ENCODE results near the gene FARS2. TPM values are rescaled to one million over a fixed set of nuclear protein-coding genes. Genes with fewer than 3 reads are reported as not detected.

FARS2 gene
- total and polyA plus RNA-seq, 2 of the 13 experiments (the other 11 are each of a cell fraction or from before 2014, with no cell fraction given): 15.4 to 26.0 TPM

DNA sequence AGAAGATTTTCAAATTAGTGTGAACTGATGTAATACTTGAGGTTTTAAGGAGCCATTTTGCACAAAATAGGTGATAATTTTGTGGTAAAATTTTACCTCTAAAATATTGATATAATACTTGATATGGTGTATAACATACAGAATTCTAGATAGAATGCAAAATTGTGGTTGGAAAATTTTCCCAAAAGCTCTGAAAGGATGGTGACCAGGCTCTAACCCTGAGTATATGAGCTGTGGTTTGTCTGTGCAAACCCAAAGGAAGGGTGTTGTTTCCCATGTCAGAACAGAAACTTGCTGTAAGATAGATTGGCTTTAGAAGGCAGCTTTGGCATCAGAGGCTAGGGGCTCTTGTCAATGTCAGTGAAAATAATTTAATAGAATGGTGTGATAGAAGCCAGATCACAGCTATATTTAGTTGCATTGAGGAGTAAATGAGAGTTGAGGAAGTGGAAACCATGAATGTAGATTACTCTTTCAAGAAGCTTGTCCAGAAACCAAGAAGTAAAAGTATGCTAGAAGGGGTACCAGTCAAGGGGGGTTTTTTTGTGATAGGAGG is 257.7 kb downstream of the FARS2 start:
- Histone ChIP-seq H3K27ac (ENCODE audit: extremely low read length, insufficient read depth, low read length) (no peak overlapping the region), H3K9me3 (ENCODE audit: low read length) (no peaks in the 10 kb centered on the region), H3K4me2 (ENCODE audit: low read depth, low read length) (no peak overlapping the region), H3K79me2 (ENCODE audit: insufficient read depth, low read length) (no peaks in the 10 kb centered on the region), H3K9ac (ENCODE audit: insufficient read depth, low read depth, low read length) (no peak overlapping the region), H3K36me3 (replicated peaks in 1 of 2; ENCODE audit: control insufficient read depth in 1 of 2, insufficient read depth in 2 of 2, low read length in 2 of 2) (no peaks in the 10 kb centered on the region), H2AFZ (ENCODE audit: low read length) (no peak overlapping the region), H3K27me3 (ENCODE audit: control insufficient read depth in 1 of 2, insufficient read depth in 2 of 2, low read length in 2 of 2) (no peaks in the 10 kb centered on the region), H3K4me1 (ENCODE audit: insufficient read depth, low read length) (no peaks in the 10 kb centered on the region), H4K20me1 (ENCODE audit: insufficient read depth, low read length) (no peaks in the 10 kb centered on the region), H3K4me3 (replicated peaks in 1 of 3; ENCODE audit: insufficient read depth in 1 of 3, low read depth in 2 of 3, low read length in 3 of 3) (no peak overlapping the region)
- CTCF ChIA-PET (ENCODE audit: low intra/inter-chr PET ratio, low total read pairs): no interaction called here
- DNase-seq (ENCODE audit: low spot score) (no peak), ATAC-seq (no peak), FAIRE-seq (no peak)
- TF ChIP-seq ZFY (CRISPR knock-in tag; IDR thresholded peaks at IDR 0.05) (no peak), ZNF772 (CRISPR knock-in tag; IDR thresholded peaks at IDR 0.05) (no peak), NAIF1 (CRISPR knock-in tag; IDR thresholded peaks at IDR 0.05; ENCODE audit: borderline replicate concordance) (no peak), ZNF225 (CRISPR knock-in tag; IDR thresholded peaks at IDR 0.05) (no peak)
- TF ChIP-seq, protein P1, sequence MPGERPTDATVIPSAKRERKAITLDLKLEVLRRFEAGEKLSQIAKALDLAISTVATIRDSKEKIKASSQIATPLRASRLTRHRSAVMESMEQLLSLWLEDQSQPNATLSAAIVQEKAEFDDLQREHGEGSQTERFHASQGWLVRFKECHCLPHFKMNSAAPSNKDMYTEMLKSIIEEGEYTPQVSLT (CRISPR knock-in tag; IDR thresholded peaks at IDR 0.05; ENCODE audit: borderline replicate concordance, low read depth): no peak
- POLR2A ChIA-PET: no interaction called here
- in situ Hi-C loops (cut with HindIII; ENCODE audit: extremely low pct_ligation_motif_present, low pct_unique_long_range_greater_than_20kb): no loop called here
- BruUV-seq (replicated peaks): no TSS peak
- intact Hi-C loops (cut with micrococcal nuclease; ENCODE audit: unreplicated experiment): no loop called here

DNA sequence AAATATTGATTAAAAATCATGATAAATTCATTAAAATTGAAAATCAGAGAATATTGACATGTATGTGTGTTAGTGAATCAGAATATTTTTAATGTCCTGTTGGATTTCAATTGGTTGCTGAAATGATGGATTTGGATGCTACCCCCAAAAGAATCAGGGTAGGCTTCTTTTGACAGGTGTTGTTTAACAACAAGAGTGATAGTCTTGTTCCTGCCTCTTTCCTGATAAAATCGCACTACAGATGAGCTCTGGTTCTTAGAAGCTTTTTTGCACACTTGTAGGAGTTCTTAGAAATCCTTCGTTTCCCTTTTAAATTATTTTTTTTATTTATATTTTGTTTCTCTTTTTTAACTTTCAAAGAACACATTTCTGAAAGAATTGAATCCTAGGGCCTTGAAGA is 259.5 kb downstream of the FARS2 start:
- no peaks in the 10 kb centered on the region for H3K36me3 ChIP-seq (replicated peaks in 1 of 2; ENCODE audit: control insufficient read depth in 1 of 2, insufficient read depth in 2 of 2, low read length in 2 of 2)
- no peak overlapping the region for H3K4me3 ChIP-seq (replicated peaks in 1 of 3; ENCODE audit: insufficient read depth in 1 of 3, low read depth in 2 of 3, low read length in 3 of 3)
- H3K9me3 ChIP-seq (ENCODE audit: low read length): no peaks in the 10 kb centered on the region
- ATAC-seq (no peak), DNase-seq (ENCODE audit: low spot score) (no peak), FAIRE-seq (no peak)
- H3K9ac ChIP-seq (ENCODE audit: insufficient read depth, low read depth, low read length): no peak overlapping the region
- ChIA-PET CTCF (ENCODE audit: low intra/inter-chr PET ratio, low total read pairs) (no interaction called here), POLR2A (no interaction called here)
- no peaks in the 10 kb centered on the region for H3K27me3 ChIP-seq (ENCODE audit: control insufficient read depth in 1 of 2, insufficient read depth in 2 of 2, low read length in 2 of 2)
- intact Hi-C loops (cut with micrococcal nuclease; ENCODE audit: unreplicated experiment): no loop called here
- TF ChIP-seq MLLT10 (CRISPR knock-in tag; IDR thresholded peaks at IDR 0.05): no peak
- TF ChIP-seq SMYD3 (CRISPR knock-in tag; IDR thresholded peaks at IDR 0.05): no peak
- TF ChIP-seq ZNF569 (CRISPR knock-in tag; IDR thresholded peaks at IDR 0.05; ENCODE audit: borderline replicate concordance): no peak
- no peak for TF ChIP-seq ZBTB7A (CRISPR knock-in tag; IDR thresholded peaks at IDR 0.05)
- TF ChIP-seq ZFP36L1 (CRISPR knock-in tag; IDR thresholded peaks at IDR 0.05): no peak
- no peak for TF ChIP-seq XBP1 (CRISPR knock-in tag; IDR thresholded peaks at IDR 0.05)
- TF ChIP-seq GABPA (IDR thresholded peaks at IDR 0.05; ENCODE audit: low read depth, low read length): no peak
- no peak for TF ChIP-seq GABPA (CRISPR knock-in tag; IDR thresholded peaks at IDR 0.05; ENCODE audit: low read depth)
- no peak for TF ChIP-seq MED13 (CRISPR knock-in tag; IDR thresholded peaks at IDR 0.05)
- no peak for TF ChIP-seq SP1 (IDR thresholded peaks at IDR 0.05)
- no peak for TF ChIP-seq SP1 (CRISPR knock-in tag; IDR thresholded peaks at IDR 0.05)
- no peak for TF ChIP-seq ZNF558 (CRISPR knock-in tag; IDR thresholded peaks at IDR 0.05; ENCODE audit: borderline replicate concordance)
- no peak for TF ChIP-seq ZFYVE20 (CRISPR knock-in tag; IDR thresholded peaks at IDR 0.05; ENCODE audit: borderline replicate concordance, low read depth)
- H4K20me1 ChIP-seq (ENCODE audit: insufficient read depth, low read length): no peaks in the 10 kb centered on the region
- 94% methylated on average over 2 of the region's 2 CpGs for WGBS (ENCODE audit: low lambda C conversion rate)
- no peaks in the 10 kb centered on the region for H3K79me2 ChIP-seq (ENCODE audit: insufficient read depth, low read length)
- H3K4me1 ChIP-seq (ENCODE audit: insufficient read depth, low read length): no peaks in the 10 kb centered on the region
- no peak overlapping the region for H2AFZ ChIP-seq (ENCODE audit: low read length)
- no peak overlapping the region for H3K4me2 ChIP-seq (ENCODE audit: low read depth, low read length)
- no TSS peak for BruUV-seq (replicated peaks)
- in situ Hi-C loops (cut with HindIII; ENCODE audit: extremely low pct_ligation_motif_present, low pct_unique_long_range_greater_than_20kb): no loop called here
- H3K27ac ChIP-seq (ENCODE audit: extremely low read length, insufficient read depth, low read length): no peak overlapping the region

Data from HepG2 (cell line).